NCI-H1436 treated with DMSO at 0.1 percent for 48 hours (cell line): Measurements from ENCODE around the gene TNIP2.
"Not testable (repeated sequence)": the region's sequence is repeated elsewhere in the genome, so short reads cannot be mapped to it uniquely, and the experiment has no call there.

Source experiments
- DNase-seq: peaks from one replicate; lab custom pipeline; 2025; lab: John Stamatoyannopoulos, UW

TNIP2 gene

GRCh38 chr4:2768921-2769336, 12.8 kb upstream of the TNIP2 start:
- no peak for DNase-seq

- DNase-seq: no peak
These were observed 12.0 kb upstream of the TNIP2 start for GRCh38 chr4:2768124-2768523.

GRCh38 chr4:2767705-2768074, 11.6 kb upstream of the TNIP2 start:
- no peak for DNase-seq

- no peak for DNase-seq
These were observed 11.0 kb upstream of the TNIP2 start for GRCh38 chr4:2767046-2767704.

GRCh38 chr4:2765832-2766526, 9.8 kb upstream of the TNIP2 start:
- DNase-seq: no peak

GRCh38 chr4:2763511-2763967, 7.4 kb upstream of the TNIP2 start:
- DNase-seq: no peak

GRCh38 chr4:2762486-2763370, 6.6 kb upstream of the TNIP2 start:
- DNase-seq: not testable (repeated sequence)

GRCh38 chr4:2762048-2762447, 5.9 kb upstream of the TNIP2 start:
- no peak for DNase-seq

GRCh38 chr4:2761035-2761923, 5.1 kb upstream of the TNIP2 start:
- no peak for DNase-seq

- DNase-seq: no peak
These were observed 1.3 kb upstream of the TNIP2 start for GRCh38 chr4:2757426-2757825.

GRCh38 chr4:2756691-2757350, 685 bp upstream of the TNIP2 start:
- DNase-seq: no peak

GRCh38 chr4:2754848-2755819, 1.0 kb downstream of the TNIP2 start:
- DNase-seq: no peak

GRCh38 chr4:2753436-2753835, 2.7 kb downstream of the TNIP2 start:
- DNase-seq: no peak

- DNase-seq: no peak
These were observed 5.2 kb downstream of the TNIP2 start for GRCh38 chr4:2750719-2751605.

GRCh38 chr4:2746891-2747695, 9.0 kb downstream of the TNIP2 start:
- no peak for DNase-seq

GRCh38 chr4:2745981-2746806, 9.9 kb downstream of the TNIP2 start:
- no peak for DNase-seq

GRCh38 chr4:2745516-2745915, 10.6 kb downstream of the TNIP2 start:
- no peak for DNase-seq
